K562 (cell line): Measurements from ENCODE around the gene ARG1. TPM values are rescaled to one million over a fixed set of nuclear protein-coding genes. Genes with fewer than 3 reads are reported as not detected.

Source experiments
- ATAC-seq: fragments of 200-7000 bp; cut with Tn5 transposase; 3 replicates; pipeline ENCODE4 v1.9.1; 2020; ENCODE audit warnings: moderate library complexity
- BruUV-seq: library from RNA; stranded (reverse); fragments of 400-500 nt; replicated peaks from 2 replicates; lab custom pipeline; 2021; lab: Mats Ljungman, UMichigan
- CTCF ChIA-PET: fragments of 300-600 bp; formaldehyde crosslinking; extraction: SDS; loops from one replicate; lab custom pipeline; 2021; ENCODE audit warnings: low intra/inter-chr PET ratio; lab: Yijun Ruan, JAX
- POLR2A ChIA-PET: fragments of 300-600, 350-650 bp; sonication (Branson Sonifier 250); formaldehyde crosslinking; extraction: SDS; loops from one replicate; lab custom pipeline; 2021; ENCODE audit warnings: antibody characterized with exemption, inconsistent platforms; lab: Yijun Ruan, JAX
- DNase-seq, 4 experiments: peaks; one replicate each; pipeline versions ENCODE4 v3.0.0 to v3.0.0-alpha.2; 2011 to 2018; ENCODE audit warnings: low spot score in 3 of 4, mixed read lengths in 3 of 4; ENCODE audit errors: extremely low read depth in 1 of 4
- FAIRE-seq: peaks from 2 replicates; lab custom pipeline; 2011; peaks lifted over from hg19 to GRCh38; lab: Jason Lieb, UNC
- H2AFZ ChIP-seq: 2 replicates; pipeline ENCODE4 v1.6.0; 2011; ENCODE audit warnings: low read depth, low read length, control low read depth, inconsistent platforms
- H3K27ac ChIP-seq: fragments of 200-600 bp; 3 replicates; pipeline ENCODE4 v1.8.0; 2011; ENCODE audit warnings: low read depth, mild to moderate bottlenecking, control low read depth, inconsistent platforms, low read length, moderate library complexity, mixed read lengths; ENCODE audit errors: extremely low read depth
- H3K27me3 ChIP-seq, 2 experiments: fragments of 300-600 bp in 1 of 2; 2 replicates in 1 of 2; 3 replicates in 1 of 2; pipeline versions ENCODE4 v1.6.0 to v1.8.0; 2011; ENCODE audit warnings: inconsistent platforms in 2 of 2, low read length in 2 of 2, mild to moderate bottlenecking in 1 of 2, mixed read lengths in 1 of 2, moderate library complexity in 1 of 2; ENCODE audit not compliant: control insufficient read depth in 2 of 2, insufficient read depth in 2 of 2
- H3K36me3 ChIP-seq: fragments of 300-600 bp; 3 replicates; pipeline ENCODE4 v1.8.0; 2011; ENCODE audit warnings: mild to moderate bottlenecking, low read length, inconsistent platforms; ENCODE audit not compliant: control insufficient read depth, insufficient read depth
- H3K4me1 ChIP-seq, 2 experiments: fragments of 200-600 bp in 1 of 2; replicated peaks in 1 of 2; 2 replicates in 1 of 2; 3 replicates in 1 of 2; pipeline versions ENCODE4 v1.5.1 to v1.8.0; 2011; ENCODE audit warnings: inconsistent platforms in 2 of 2, low read length in 2 of 2, mild to moderate bottlenecking in 1 of 2, mixed read lengths in 1 of 2, moderate library complexity in 1 of 2; ENCODE audit not compliant: control insufficient read depth in 2 of 2, insufficient read depth in 2 of 2
- H3K4me2 ChIP-seq: 2 replicates; pipeline ENCODE4 v1.6.1; 2011; ENCODE audit warnings: low read length, control low read depth, inconsistent platforms, mixed read lengths; ENCODE audit not compliant: insufficient read depth
- H3K4me3 ChIP-seq: fragments of 200-600 bp; sonication (generic), shearing (Covaris generic); 2 replicates; pipeline ENCODE4 v1.5.1; 2016; ENCODE audit warnings: control low read depth, inconsistent platforms
- H3K79me2 ChIP-seq: fragments of 200-600 bp; 3 replicates; pipeline ENCODE4 v1.8.0; 2011; ENCODE audit warnings: low read length, inconsistent platforms; ENCODE audit not compliant: control insufficient read depth, insufficient read depth
- H3K9ac ChIP-seq, 2 experiments: 2 replicates each; pipeline versions ENCODE4 v1.6.0 to v1.6.1; 2011; ENCODE audit warnings: low read depth in 2 of 2, low read length in 2 of 2, control low read depth in 1 of 2, inconsistent platforms in 1 of 2, mild to moderate bottlenecking in 1 of 2, mixed read lengths in 1 of 2; ENCODE audit not compliant: insufficient read depth in 1 of 2
- H3K9me1 ChIP-seq: one replicate; pipeline ENCODE4 v1.6.0; 2011; ENCODE audit warnings: inconsistent platforms, mild to moderate bottlenecking, low read length, moderate library complexity; ENCODE audit not compliant: control insufficient read depth, insufficient read depth
- H3K9me3 ChIP-seq: replicated peaks from 2 replicates; pipeline ENCODE4 v1.5.1; 2011; ENCODE audit warnings: low read depth, low read length, inconsistent platforms; ENCODE audit not compliant: control insufficient read depth, insufficient read depth
- H4K20me1 ChIP-seq: replicated peaks from 2 replicates; pipeline ENCODE4 v1.6.1; 2011; ENCODE audit warnings: low read length, inconsistent platforms, mixed read lengths; ENCODE audit not compliant: control insufficient read depth, insufficient read depth
- CBFA2T3 ChIP-seq: fragments of 450-650 bp; IDR thresholded peaks from 2 replicates; pipeline ENCODE4 v1.6.1; 2017
- CCAR2 ChIP-seq: fragments of 200-400 bp; formaldehyde crosslinking; IDR thresholded peaks from 2 replicates; pipeline ENCODE4 v1.6.1; 2017; ENCODE audit warnings: mild to moderate bottlenecking, low read depth, low read length
- ELF2 ChIP-seq: fragments of 250-450 bp; sonication (Bioruptor Pico); IDR thresholded peaks from 2 replicates; pipeline ENCODE4 v1.5.0; 2021; ENCODE audit warnings: mild to moderate bottlenecking
- HMGXB4 ChIP-seq: sonication (generic); formaldehyde crosslinking; IDR thresholded peaks from 2 replicates; pipeline ENCODE4 v1.8.1; 2023; ENCODE audit warnings: mild to moderate bottlenecking, missing genetic modification reagents
- KAT2B ChIP-seq: IDR thresholded peaks from one replicate; pipeline ENCODE4 v1.6.1; 2012; ENCODE audit warnings: low read depth, mild to moderate bottlenecking, control low read depth, inconsistent platforms, low read length, moderate library complexity
- MTA3 ChIP-seq: fragments of 450-650 bp; formaldehyde crosslinking; IDR thresholded peaks from 2 replicates; pipeline ENCODE4 v1.6.1; 2017; ENCODE audit warnings: mild to moderate bottlenecking, borderline replicate concordance
- PCBP2 ChIP-seq: fragments of 200-400 bp; formaldehyde crosslinking; IDR thresholded peaks from 2 replicates; pipeline ENCODE4 v1.6.1; 2018; ENCODE audit warnings: low read length, low read depth, mild to moderate bottlenecking, moderate library complexity; ENCODE audit not compliant: poor library complexity, severe bottlenecking
- PHTF2 ChIP-seq: fragments of 250-450 bp; sonication (Bioruptor Pico); IDR thresholded peaks from 2 replicates; pipeline ENCODE4 v1.5.0; 2021; ENCODE audit warnings: mild to moderate bottlenecking
- SAFB2 ChIP-seq: fragments of 200-400 bp; formaldehyde crosslinking; IDR thresholded peaks from 2 replicates; pipeline ENCODE4 v1.6.1; 2018; ENCODE audit warnings: borderline replicate concordance, low read length, low read depth, moderate library complexity; ENCODE audit not compliant: severe bottlenecking
- SREBF2 ChIP-seq: sonication (generic); formaldehyde crosslinking; IDR thresholded peaks from 2 replicates; pipeline ENCODE4 v1.4.0; 2020; ENCODE audit warnings: mild to moderate bottlenecking, missing genetic modification reagents
- ZC3H4 ChIP-seq: sonication (generic); formaldehyde crosslinking; IDR thresholded peaks from 2 replicates; pipeline ENCODE4 v1.9.0; 2021; ENCODE audit warnings: missing genetic modification reagents, borderline replicate concordance
- ZEB2 ChIP-seq: fragments of 450-650 bp; IDR thresholded peaks from 2 replicates; pipeline ENCODE4 v1.6.1; 2016
- ZNF551 ChIP-seq: fragments of 250-450 bp; sonication (Bioruptor Pico); IDR thresholded peaks from 2 replicates; pipeline ENCODE4 v1.5.0; 2021; ENCODE audit warnings: mild to moderate bottlenecking, moderate library complexity
- WGBS: fragments of 100-300 bp; shearing (Covaris generic); methylation state at CpG from one replicate; pipeline ENCODE4 v1.1.6; 2016; ENCODE audit warnings: low coverage, mixed read lengths; ENCODE audit not compliant: insufficient coverage; ENCODE audit errors: missing lambda C conversion rate; 5-methylcytosine and 5-hydroxymethylcytosine counted together
- in situ Hi-C: fragments of 300-500 bp; cut with MboI; formaldehyde crosslinking; loops from 4 replicates; pipeline ENCODE4 v1.15.0; 2018; ENCODE audit warnings: inconsistent platforms, mixed read lengths
- intact Hi-C: fragments of 100-400 bp; cut with micrococcal nuclease; formaldehyde crosslinking; loops from 2 replicates; pipeline ENCODE4 v1.14.2; 2022
- polyA plus RNA-seq, 8 experiments: library from polyadenylated mRNA; depleted of rRNA in 4 of 8; stranded (reverse) in 5 of 8; unstranded in 3 of 8; fragments of >200 nt; fragmentation: Nextera tagmentation in 2 of 8; fragmentation: Illumina TruSeq in 1 of 8; extraction: Ambion mirVana in 2 of 8; extraction: Trizol in 1 of 8; gene quantifications; 2 replicates each; pipeline versions ENCODE4 v1.2.1 to v1.2.3, GENCODE V29; 2011 to 2014; ENCODE audit warnings: inconsistent platforms in 1 of 8, missing spikeins in 1 of 8
- total RNA-seq, 7 experiments: library from RNA; depleted of rRNA in 6 of 7; stranded (reverse); fragments of >200 nt in 6 of 7; fragmentation: Illumina TruSeq in 2 of 7; extraction: Trizol in 2 of 7; gene quantifications; 2 replicates each; pipeline versions ENCODE4 v1.2.1 to v1.2.3, GENCODE V29; 2011 to 2021; ENCODE audit warnings: low replicate concordance in 1 of 7
- TF ChIP-seq, protein P1 (sequence below): fragments of 250-450 bp; sonication (Bioruptor Pico); IDR thresholded peaks from 2 replicates; pipeline ENCODE4 v1.8.0; 2022; ENCODE audit warnings: moderate library complexity, mild to moderate bottlenecking, inconsistent platforms
- TF ChIP-seq, protein P2 (sequence below): fragments of 450-650 bp; IDR thresholded peaks from 2 replicates; pipeline ENCODE4 v1.7.1; 2018; ENCODE audit warnings: mild to moderate bottlenecking, low read depth; ENCODE audit not compliant: partially characterized antibody

The ARG1 gene
- total and polyA plus RNA-seq, 9 of the 15 experiments (the other 6 are each of a cell fraction or from before 2014, with no cell fraction given), result 0.03 to 0.20 (median 0.08) TPM; not detected in 3

- Histone ChIP-seq H4K20me1 (no peaks in the 10 kb centered on the region), H3K79me2 (no peaks in the 10 kb centered on the region), H3K4me3 (no peak overlapping the region), H3K4me2 (no peak overlapping the region), H2AFZ (no peak overlapping the region), H3K9me1 (no peaks in the 10 kb centered on the region), H3K27ac (no peak overlapping the region), H3K9ac (no peak overlapping the region), H3K36me3 (no peaks in the 10 kb centered on the region), H3K9me3 (no peaks in the 10 kb centered on the region), H3K4me1 (no peaks in the 10 kb centered on the region), H3K27me3 (peaks cover 0 to 21% of the 10 kb centered on the region in 2 experiments; a peak in 3 of 5 replicates)
- 2% methylated on average over 6 of the region's 6 CpGs for WGBS
- no TSS peak for BruUV-seq
- POLR2A ChIA-PET, result no interaction called here
- DNase-seq (no peak), FAIRE-seq (no peak), ATAC-seq (no peak)
- intact Hi-C loops (no loop called here), in situ Hi-C loops (loop anchor here (25.0 kb wide), 1 partner anchor 660 kb away; no protein-coding TSS in a partner anchor)
- CTCF ChIA-PET, result no interaction called here
- TF ChIP-seq PCBP2, result no peak
- TF ChIP-seq ELF2, result no peak
- TF ChIP-seq KAT2B, result no peak
- no peak for TF ChIP-seq PHTF2 (CRISPR knock-in tag)
- no peak for TF ChIP-seq HMGXB4
- no peak for TF ChIP-seq MTA3
- TF ChIP-seq ZEB2, result no peak
- no peak for TF ChIP-seq CBFA2T3
- no peak for TF ChIP-seq SAFB2
- TF ChIP-seq, protein P1, sequence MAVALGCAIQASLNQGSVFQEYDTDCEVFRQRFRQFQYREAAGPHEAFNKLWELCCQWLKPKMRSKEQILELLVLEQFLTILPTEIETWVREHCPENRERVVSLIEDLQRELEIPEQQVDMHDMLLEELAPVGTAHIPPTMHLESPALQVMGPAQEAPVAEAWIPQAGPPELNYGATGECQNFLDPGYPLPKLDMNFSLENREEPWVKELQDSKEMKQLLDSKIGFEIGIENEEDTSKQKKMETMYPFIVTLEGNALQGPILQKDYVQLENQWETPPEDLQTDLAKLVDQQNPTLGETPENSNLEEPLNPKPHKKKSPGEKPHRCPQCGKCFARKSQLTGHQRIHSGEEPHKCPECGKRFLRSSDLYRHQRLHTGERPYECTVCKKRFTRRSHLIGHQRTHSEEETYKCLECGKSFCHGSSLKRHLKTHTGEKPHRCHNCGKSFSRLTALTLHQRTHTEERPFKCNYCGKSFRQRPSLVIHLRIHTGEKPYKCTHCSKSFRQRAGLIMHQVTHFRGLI (CRISPR knock-in tag), result no peak
- TF ChIP-seq ZNF551, result no peak
- TF ChIP-seq SREBF2, result no peak
- TF ChIP-seq CCAR2, result no peak
- TF ChIP-seq ZC3H4, result no peak
- TF ChIP-seq, protein P2, sequence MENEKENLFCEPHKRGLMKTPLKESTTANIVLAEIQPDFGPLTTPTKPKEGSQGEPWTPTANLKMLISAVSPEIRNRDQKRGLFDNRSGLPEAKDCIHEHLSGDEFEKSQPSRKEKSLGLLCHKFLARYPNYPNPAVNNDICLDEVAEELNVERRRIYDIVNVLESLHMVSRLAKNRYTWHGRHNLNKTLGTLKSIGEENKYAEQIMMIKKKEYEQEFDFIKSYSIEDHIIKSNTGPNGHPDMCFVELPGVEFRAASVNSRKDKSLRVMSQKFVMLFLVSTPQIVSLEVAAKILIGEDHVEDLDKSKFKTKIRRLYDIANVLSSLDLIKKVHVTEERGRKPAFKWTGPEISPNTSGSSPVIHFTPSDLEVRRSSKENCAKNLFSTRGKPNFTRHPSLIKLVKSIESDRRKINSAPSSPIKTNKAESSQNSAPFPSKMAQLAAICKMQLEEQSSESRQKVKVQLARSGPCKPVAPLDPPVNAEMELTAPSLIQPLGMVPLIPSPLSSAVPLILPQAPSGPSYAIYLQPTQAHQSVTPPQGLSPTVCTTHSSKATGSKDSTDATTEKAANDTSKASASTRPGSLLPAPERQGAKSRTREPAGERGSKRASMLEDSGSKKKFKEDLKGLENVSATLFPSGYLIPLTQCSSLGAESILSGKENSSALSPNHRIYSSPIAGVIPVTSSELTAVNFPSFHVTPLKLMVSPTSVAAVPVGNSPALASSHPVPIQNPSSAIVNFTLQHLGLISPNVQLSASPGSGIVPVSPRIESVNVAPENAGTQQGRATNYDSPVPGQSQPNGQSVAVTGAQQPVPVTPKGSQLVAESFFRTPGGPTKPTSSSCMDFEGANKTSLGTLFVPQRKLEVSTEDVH, result no peak
Observed at GRCh38 chr6:131547488-131547887, 25.5 kb upstream of the ARG1 start.
